Gastrocnemius medialis (tissue), 4 donors: ENCODE data around the gene POLR2B.

ENCODE experiments used
- POLR2A ChIP-seq, 2 donors: fragments of 450-650 bp; IDR thresholded peaks; one replicate each; pipeline ENCODE4 v1.6.1; 2017; ENCODE audit warnings: antibody characterized with exemption in 2 of 2, mild to moderate bottlenecking in 2 of 2, moderate library complexity in 2 of 2
- TF ChIP-seq, protein P1 (sequence below), 5 experiments: fragments of 450-650 bp in 3 of 5; fragments of 200-600 bp in 2 of 5; sonication (generic) in 2 of 5; IDR thresholded peaks in 4 of 5; conservative IDR thresholded peaks in 1 of 5; 1 replicate in 4 of 5; 2 replicates in 1 of 5; pipeline ENCODE4 v1.5.1; 2016 to 2019; ENCODE audit warnings: antibody characterized with exemption in 5 of 5, mild to moderate bottlenecking in 3 of 5, moderate library complexity in 3 of 5

DNA sequence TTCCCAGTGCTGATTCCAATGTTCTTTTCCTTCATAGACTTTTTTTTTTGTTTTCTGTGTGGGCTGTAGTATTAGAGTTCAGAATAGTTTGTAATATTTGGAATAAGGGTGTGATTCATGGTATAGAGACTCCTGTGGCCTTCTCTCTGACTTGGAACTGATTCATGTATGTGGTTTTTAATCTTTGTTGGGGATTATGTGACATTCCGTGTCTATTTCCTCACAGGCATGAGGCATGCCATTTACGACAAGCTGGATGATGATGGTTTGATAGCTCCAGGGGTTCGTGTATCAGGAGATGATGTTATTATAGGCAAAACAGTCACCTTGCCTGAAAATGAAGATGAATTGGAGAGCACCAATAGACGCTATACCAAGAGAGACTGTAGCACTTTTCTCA lies 44.4 kb downstream of the POLR2B start:
- TF ChIP-seq, protein P1, sequence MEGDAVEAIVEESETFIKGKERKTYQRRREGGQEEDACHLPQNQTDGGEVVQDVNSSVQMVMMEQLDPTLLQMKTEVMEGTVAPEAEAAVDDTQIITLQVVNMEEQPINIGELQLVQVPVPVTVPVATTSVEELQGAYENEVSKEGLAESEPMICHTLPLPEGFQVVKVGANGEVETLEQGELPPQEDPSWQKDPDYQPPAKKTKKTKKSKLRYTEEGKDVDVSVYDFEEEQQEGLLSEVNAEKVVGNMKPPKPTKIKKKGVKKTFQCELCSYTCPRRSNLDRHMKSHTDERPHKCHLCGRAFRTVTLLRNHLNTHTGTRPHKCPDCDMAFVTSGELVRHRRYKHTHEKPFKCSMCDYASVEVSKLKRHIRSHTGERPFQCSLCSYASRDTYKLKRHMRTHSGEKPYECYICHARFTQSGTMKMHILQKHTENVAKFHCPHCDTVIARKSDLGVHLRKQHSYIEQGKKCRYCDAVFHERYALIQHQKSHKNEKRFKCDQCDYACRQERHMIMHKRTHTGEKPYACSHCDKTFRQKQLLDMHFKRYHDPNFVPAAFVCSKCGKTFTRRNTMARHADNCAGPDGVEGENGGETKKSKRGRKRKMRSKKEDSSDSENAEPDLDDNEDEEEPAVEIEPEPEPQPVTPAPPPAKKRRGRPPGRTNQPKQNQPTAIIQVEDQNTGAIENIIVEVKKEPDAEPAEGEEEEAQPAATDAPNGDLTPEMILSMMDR (IDR thresholded peaks at IDR 0.05 in 4 of 5, conservative IDR thresholded peaks at IDR 0.05 in 1 of 5): no peak
- no peak for TF ChIP-seq POLR2A (IDR thresholded peaks at IDR 0.05)
